Hepatocyte (in vitro differentiated cells): ENCODE data around the gene TTPAL. TPM values are rescaled to one million over a fixed set of nuclear protein-coding genes. Genes with fewer than 3 reads are reported as not detected.
A peak's percentile ranks its signal among the peaks of the same experiment; 100 is the strongest.

Experiments
- DNase-seq: peaks from one replicate; pipeline ENCODE4 v3.0.0-alpha.2; 2016; ENCODE audit warnings: low spot score
- H2AFZ ChIP-seq: fragments of 200-600 bp; sonication (generic); 2 replicates; pipeline ENCODE4 v1.6.0; 2016; ENCODE audit warnings: antibody characterized with exemption, mild to moderate bottlenecking
- H3K27ac ChIP-seq: fragments of 200-600 bp; sonication (generic); 2 replicates; pipeline ENCODE4 v1.5.1; 2016; ENCODE audit warnings: mild to moderate bottlenecking
- H3K27me3 ChIP-seq: fragments of 200-600 bp; sonication (generic); 2 replicates; pipeline ENCODE4 v1.6.1; 2016
- H3K36me3 ChIP-seq: fragments of 200-600 bp; sonication (generic); replicated peaks from 2 replicates; pipeline ENCODE4 v1.5.1; 2016; ENCODE audit warnings: low read depth; ENCODE audit not compliant: insufficient read depth
- H3K4me1 ChIP-seq: fragments of 200-600 bp; sonication (generic); 2 replicates; pipeline ENCODE4 v1.5.1; 2016; ENCODE audit warnings: mild to moderate bottlenecking, moderate library complexity; ENCODE audit not compliant: insufficient read depth
- H3K4me2 ChIP-seq: fragments of 200-600 bp; sonication (generic); 2 replicates; pipeline ENCODE4 v1.6.0; 2016
- H3K4me3 ChIP-seq: fragments of 200-600 bp; sonication (generic); 2 replicates; pipeline ENCODE4 v1.5.1; 2016; ENCODE audit warnings: mild to moderate bottlenecking
- H3K79me2 ChIP-seq: fragments of 200-600 bp; sonication (generic); 2 replicates; pipeline ENCODE4 v1.6.0; 2017; ENCODE audit warnings: mild to moderate bottlenecking
- H3K9me2 ChIP-seq: fragments of 200-600 bp; sonication (generic); replicated peaks from 2 replicates; pipeline ENCODE4 v1.6.0; 2017; ENCODE audit warnings: mild to moderate bottlenecking; ENCODE audit not compliant: insufficient read depth
- H3K9me3 ChIP-seq: fragments of 200-600 bp; sonication (generic); 2 replicates; pipeline ENCODE4 v1.5.1; 2016; ENCODE audit warnings: low read depth, mild to moderate bottlenecking
- H4K20me1 ChIP-seq: fragments of 200-600 bp; sonication (generic); 2 replicates; pipeline ENCODE4 v1.6.0; 2016; ENCODE audit warnings: mild to moderate bottlenecking; ENCODE audit not compliant: insufficient read depth, poor library complexity, severe bottlenecking
- EZH2 ChIP-seq: fragments of 200-600 bp; sonication (generic); IDR thresholded peaks from 2 replicates; pipeline ENCODE4 v1.6.1; 2016; ENCODE audit warnings: antibody characterized with exemption, mild to moderate bottlenecking, borderline replicate concordance
- EZH2phosphoT487 ChIP-seq: fragments of 200-600 bp; sonication (generic); IDR thresholded peaks from one replicate; pipeline ENCODE4 v1.6.1; 2018; ENCODE audit warnings: antibody characterized with exemption, mild to moderate bottlenecking, low read depth, moderate library complexity; ENCODE audit not compliant: unreplicated experiment, severe bottlenecking
- WGBS: methylation state at CpG from one replicate; pipeline ENCODE4 v1.1.6; 2016; ENCODE audit warnings: low lambda C conversion rate; ENCODE audit errors: missing lambda C conversion rate; 5-methylcytosine and 5-hydroxymethylcytosine counted together
- polyA plus RNA-seq: library from polyadenylated mRNA; unstranded; fragments of >200 nt; fragmentation: Nextera tagmentation; extraction: Ambion mirVana; gene quantifications from 2 replicates; pipeline ENCODE4 v1.2.1, GENCODE V29; 2016
- total RNA-seq: library from RNA; depleted of rRNA; stranded (reverse); fragments of >200 nt; gene quantifications from 2 replicates; pipeline ENCODE4 v1.2.3, GENCODE V29; 2014
- TF ChIP-seq, protein P1 (sequence below): fragments of 200-600 bp; sonication (generic); IDR thresholded peaks from 2 replicates; pipeline ENCODE4 v1.5.1; 2016; ENCODE audit warnings: antibody characterized with exemption, mild to moderate bottlenecking; ENCODE audit not compliant: poor library complexity

Gene TTPAL
- total and polyA plus RNA-seq, 2 experiments from 2014 or later, result 10.3 to 12.9 TPM

DNA sequence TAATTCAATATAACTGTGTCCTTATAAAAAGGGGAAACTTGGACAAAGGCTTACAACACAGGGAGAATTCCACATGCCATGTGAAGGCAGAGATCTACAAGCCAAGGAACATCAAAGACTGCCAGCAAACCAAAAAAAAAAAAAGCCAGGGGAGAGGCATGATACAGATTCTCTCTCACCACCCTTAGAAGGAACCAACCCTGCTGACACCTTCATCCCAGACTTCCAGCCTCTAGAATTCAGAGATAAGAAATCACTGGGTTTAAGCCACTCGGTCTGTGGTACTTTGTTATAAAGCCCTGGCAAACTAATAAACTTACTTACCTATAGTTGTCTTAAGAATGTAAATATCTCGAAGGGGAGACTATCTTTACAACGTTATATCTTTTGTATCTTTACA is 41.8 kb downstream of the TTPAL start:
- DNase-seq, result no peak
- TF ChIP-seq, protein P1, sequence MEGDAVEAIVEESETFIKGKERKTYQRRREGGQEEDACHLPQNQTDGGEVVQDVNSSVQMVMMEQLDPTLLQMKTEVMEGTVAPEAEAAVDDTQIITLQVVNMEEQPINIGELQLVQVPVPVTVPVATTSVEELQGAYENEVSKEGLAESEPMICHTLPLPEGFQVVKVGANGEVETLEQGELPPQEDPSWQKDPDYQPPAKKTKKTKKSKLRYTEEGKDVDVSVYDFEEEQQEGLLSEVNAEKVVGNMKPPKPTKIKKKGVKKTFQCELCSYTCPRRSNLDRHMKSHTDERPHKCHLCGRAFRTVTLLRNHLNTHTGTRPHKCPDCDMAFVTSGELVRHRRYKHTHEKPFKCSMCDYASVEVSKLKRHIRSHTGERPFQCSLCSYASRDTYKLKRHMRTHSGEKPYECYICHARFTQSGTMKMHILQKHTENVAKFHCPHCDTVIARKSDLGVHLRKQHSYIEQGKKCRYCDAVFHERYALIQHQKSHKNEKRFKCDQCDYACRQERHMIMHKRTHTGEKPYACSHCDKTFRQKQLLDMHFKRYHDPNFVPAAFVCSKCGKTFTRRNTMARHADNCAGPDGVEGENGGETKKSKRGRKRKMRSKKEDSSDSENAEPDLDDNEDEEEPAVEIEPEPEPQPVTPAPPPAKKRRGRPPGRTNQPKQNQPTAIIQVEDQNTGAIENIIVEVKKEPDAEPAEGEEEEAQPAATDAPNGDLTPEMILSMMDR, result no peak
- TF ChIP-seq EZH2, result no peak
- no peak for TF ChIP-seq EZH2phosphoT487
- Histone ChIP-seq H3K9me3 (no peaks in the 10 kb centered on the region), H3K4me1 (peaks cover 25% of the 10 kb centered on the region), H3K4me2 (peak overlapping the region; percentile 20), H3K4me3 (no peak overlapping the region), H3K27ac (peak overlapping the region; percentile 26), H3K9me2 (no peaks in the 10 kb centered on the region), H4K20me1 (peaks cover 78% of the 10 kb centered on the region), H3K36me3 (no peaks in the 10 kb centered on the region), H3K79me2 (peaks cover 93% of the 10 kb centered on the region), H2AFZ (no peak overlapping the region), H3K27me3 (no peaks in the 10 kb centered on the region)
- 21% methylated on average over 3 of the region's 3 CpGs for WGBS

DNA sequence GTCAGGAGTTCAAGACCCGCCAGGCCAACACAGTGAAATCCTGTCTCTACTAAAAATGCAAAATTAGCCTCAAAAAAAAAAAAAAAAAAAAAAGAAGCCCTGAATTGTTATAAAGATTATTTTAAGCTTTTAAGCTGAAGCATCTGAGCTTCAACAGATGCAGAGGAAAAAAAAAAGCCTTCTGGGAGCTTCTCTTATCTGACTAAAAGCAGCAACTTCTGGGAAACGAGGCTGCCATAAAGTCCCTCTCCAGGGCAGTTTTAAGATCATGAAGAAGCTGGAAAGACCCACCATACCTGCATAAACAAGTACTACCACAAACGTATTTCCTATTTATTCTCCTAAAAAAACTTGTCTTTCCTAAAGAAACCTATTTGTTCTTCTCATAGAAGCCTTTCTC is 42.6 kb downstream of the TTPAL start:
- no peaks in the 10 kb centered on the region for H3K9me3 ChIP-seq
- no peak overlapping the region for H2AFZ ChIP-seq
- peaks cover 85% of the 10 kb centered on the region for H3K79me2 ChIP-seq
- peaks cover 25% of the 10 kb centered on the region for H3K4me1 ChIP-seq
- peaks cover 72% of the 10 kb centered on the region for H4K20me1 ChIP-seq
- peak overlapping the region; percentile 95 for H3K4me2 ChIP-seq
- TF ChIP-seq, protein P1, result no peak
- TF ChIP-seq EZH2phosphoT487 (no peak), EZH2 (no peak)
- 46% methylated on average over 3 of the region's 3 CpGs for WGBS
- H3K4me3 ChIP-seq, result no peak overlapping the region
- H3K27me3 ChIP-seq, result no peaks in the 10 kb centered on the region
- H3K9me2 ChIP-seq, result no peaks in the 10 kb centered on the region
- no peak for DNase-seq
- peak overlapping the region; percentile 26 for H3K27ac ChIP-seq
- no peaks in the 10 kb centered on the region for H3K36me3 ChIP-seq

DNA sequence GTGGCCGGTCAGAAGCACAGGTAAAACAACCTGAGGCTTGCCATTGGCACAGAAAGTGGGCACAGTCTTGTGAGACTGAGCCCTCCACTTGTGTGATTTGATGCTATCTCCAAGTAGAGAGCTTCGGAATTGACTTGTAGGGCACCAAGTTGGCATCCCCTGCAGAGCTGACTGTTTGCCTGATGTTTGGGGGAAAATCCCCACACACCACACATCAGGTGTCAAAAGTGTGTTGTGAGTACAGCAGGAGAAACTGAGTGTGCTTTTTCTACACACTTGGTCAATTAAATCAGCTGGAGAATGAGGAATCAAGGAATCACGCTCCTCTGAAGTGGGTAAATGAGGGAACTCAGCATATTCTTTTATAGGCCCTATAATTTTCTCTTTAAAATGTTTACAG is 45.2 kb downstream of the TTPAL start:
- TF ChIP-seq EZH2phosphoT487 (no peak), EZH2 (no peak)
- TF ChIP-seq, protein P1, result no peak
- Histone ChIP-seq H3K9me2 (no peaks in the 10 kb centered on the region), H3K27ac (peak overlapping the region; percentile 99), H3K4me2 (peak overlapping the region; percentile 95), H3K36me3 (no peaks in the 10 kb centered on the region), H3K4me3 (peak overlapping the region; percentile 74), H4K20me1 (peaks cover 51% of the 10 kb centered on the region), H3K4me1 (peaks cover 25% of the 10 kb centered on the region), H3K27me3 (no peaks in the 10 kb centered on the region), H3K9me3 (no peaks in the 10 kb centered on the region), H3K79me2 (peaks cover 59% of the 10 kb centered on the region), H2AFZ (no peak overlapping the region)
- WGBS, result 78% methylated on average over 3 of the region's 3 CpGs
- DNase-seq, result no peak
